DND-41 (cell line): ENCODE measurements around the gene EEFSEC.

ENCODE experiments used
- EZH2 ChIP-seq: IDR thresholded peaks from 3 replicates; pipeline ENCODE4 v1.6.1; 2012; ENCODE audit warnings: borderline replicate concordance, low read depth, mild to moderate bottlenecking, moderate library complexity, low read length, inconsistent platforms; ENCODE audit not compliant: severe bottlenecking
- TF ChIP-seq, protein P1 (sequence below): IDR thresholded peaks from 2 replicates; pipeline ENCODE4 v1.5.1; 2012; ENCODE audit warnings: borderline replicate concordance, low read length, moderate library complexity, mild to moderate bottlenecking; ENCODE audit not compliant: poor library complexity, severe bottlenecking; ENCODE audit errors: extremely low read depth

DNA sequence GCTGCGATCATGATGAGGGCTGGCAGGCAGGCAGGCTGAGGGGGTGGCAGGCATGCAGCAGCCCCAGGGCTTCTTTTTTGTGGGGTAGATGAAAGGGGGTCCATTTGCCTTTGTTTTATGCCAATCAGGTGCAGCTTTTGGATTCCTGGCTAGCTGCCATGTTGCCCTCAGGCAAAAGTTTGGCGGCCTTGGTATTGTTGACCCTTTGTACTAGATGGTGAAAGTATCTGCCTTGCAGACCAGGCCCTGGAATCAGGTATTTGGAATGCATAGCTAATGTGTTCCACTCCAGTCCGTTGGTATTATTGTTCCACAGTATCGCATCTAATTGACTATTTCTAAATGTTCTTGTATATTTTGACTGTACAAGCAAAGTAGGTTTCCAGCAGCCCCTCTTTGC is 35.0 kb downstream of the EEFSEC start:
- no peak for TF ChIP-seq EZH2
- TF ChIP-seq, protein P1, sequence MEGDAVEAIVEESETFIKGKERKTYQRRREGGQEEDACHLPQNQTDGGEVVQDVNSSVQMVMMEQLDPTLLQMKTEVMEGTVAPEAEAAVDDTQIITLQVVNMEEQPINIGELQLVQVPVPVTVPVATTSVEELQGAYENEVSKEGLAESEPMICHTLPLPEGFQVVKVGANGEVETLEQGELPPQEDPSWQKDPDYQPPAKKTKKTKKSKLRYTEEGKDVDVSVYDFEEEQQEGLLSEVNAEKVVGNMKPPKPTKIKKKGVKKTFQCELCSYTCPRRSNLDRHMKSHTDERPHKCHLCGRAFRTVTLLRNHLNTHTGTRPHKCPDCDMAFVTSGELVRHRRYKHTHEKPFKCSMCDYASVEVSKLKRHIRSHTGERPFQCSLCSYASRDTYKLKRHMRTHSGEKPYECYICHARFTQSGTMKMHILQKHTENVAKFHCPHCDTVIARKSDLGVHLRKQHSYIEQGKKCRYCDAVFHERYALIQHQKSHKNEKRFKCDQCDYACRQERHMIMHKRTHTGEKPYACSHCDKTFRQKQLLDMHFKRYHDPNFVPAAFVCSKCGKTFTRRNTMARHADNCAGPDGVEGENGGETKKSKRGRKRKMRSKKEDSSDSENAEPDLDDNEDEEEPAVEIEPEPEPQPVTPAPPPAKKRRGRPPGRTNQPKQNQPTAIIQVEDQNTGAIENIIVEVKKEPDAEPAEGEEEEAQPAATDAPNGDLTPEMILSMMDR, result no peak
